Lung (tissue), 12 donors: Measurements from ENCODE around the gene SSTR1. TPM values are rescaled to one million over a fixed set of nuclear protein-coding genes. Genes with fewer than 3 reads are reported as not detected.

ENCODE experiments used
- ATAC-seq: fragments of 200-7000 bp; cut with Tn5 transposase; one replicate; pipeline ENCODE4 v1.9.1; 2020; ENCODE audit warnings: moderate number of reproducible peaks; ENCODE audit not compliant: insufficient read depth, low FRiP score
- DNase-seq, 3 donors: peaks; one replicate each; pipeline ENCODE4 v3.0.0-alpha.2; 2013 to 2017
- H3K27ac ChIP-seq, 2 donors: one replicate each; pipeline ENCODE4 v1.5.1; 2013; ENCODE audit warnings: mild to moderate bottlenecking in 2 of 2, moderate library complexity in 2 of 2, control low read depth in 1 of 2, inconsistent platforms in 1 of 2, low read depth in 1 of 2, low read length in 1 of 2
- H3K27me3 ChIP-seq, 3 donors: one replicate each; pipeline ENCODE4 v1.5.1; 2013; ENCODE audit warnings: low read length in 2 of 3; ENCODE audit not compliant: control insufficient read depth in 3 of 3, insufficient read depth in 3 of 3
- H3K36me3 ChIP-seq, 4 donors: one replicate each; pipeline ENCODE4 v1.5.1; 2013; ENCODE audit warnings: low read length in 4 of 4, mild to moderate bottlenecking in 1 of 4, moderate library complexity in 1 of 4; ENCODE audit not compliant: control insufficient read depth in 4 of 4, insufficient read depth in 4 of 4
- H3K4me1 ChIP-seq, 5 donors: one replicate each; pipeline ENCODE4 v1.5.1; 2013; ENCODE audit warnings: low read length in 5 of 5, mild to moderate bottlenecking in 2 of 5, moderate library complexity in 1 of 5; ENCODE audit not compliant: control insufficient read depth in 5 of 5, insufficient read depth in 5 of 5
- H3K4me3 ChIP-seq: one replicate; pipeline ENCODE4 v1.5.1; 2013; ENCODE audit warnings: mild to moderate bottlenecking, control low read depth, moderate library complexity
- H3K9ac ChIP-seq, 2 donors: one replicate each; pipeline ENCODE4 v1.5.1; 2013; ENCODE audit warnings: low read length in 2 of 2, control low read depth in 1 of 2; ENCODE audit not compliant: insufficient read depth in 1 of 2
- H3K9me3 ChIP-seq, 4 donors: one replicate each; pipeline ENCODE4 v1.5.1; 2013; ENCODE audit warnings: low read length in 3 of 4, mild to moderate bottlenecking in 1 of 4, moderate library complexity in 1 of 4; ENCODE audit not compliant: control insufficient read depth in 4 of 4, insufficient read depth in 3 of 4
- WGBS, 2 donors: extraction: QIAGEN DNeasy Blood & Tissue Kit; methylation state at CpG; one replicate each; pipeline ENCODE4 v1.1.7; 2013; 5-methylcytosine and 5-hydroxymethylcytosine counted together
- polyA plus RNA-seq, 2 donors: library from polyadenylated mRNA; stranded (reverse); fragments of 200-250 nt; gene quantifications; one replicate each; pipeline ENCODE4 v1.2.1, GENCODE V29; 2013
- total RNA-seq, 2 donors: library from RNA; depleted of rRNA in 1 of 2; stranded (reverse); fragments of >200 nt in 1 of 2; gene quantifications; one replicate each; pipeline ENCODE4 v1.2.1, GENCODE V29; 2014 to 2021
- TF ChIP-seq, protein P1 (sequence below): IDR thresholded peaks from 2 replicates; pipeline ENCODE4 v1.5.1; 2012; ENCODE audit warnings: mild to moderate bottlenecking; ENCODE audit errors: control extremely low read depth, extremely low read depth
- donor health status: control.
- donor health status: control.
- donor health status: Bipolar disorder and iron deficiency.
- donor health status: healthy.
- donor health status: DM: yes; HTN: yes; CAD: no.

SSTR1 gene
- total and polyA plus RNA-seq, 4 donors = 1.6 to 7.9 (median 3.2) TPM

DNA sequence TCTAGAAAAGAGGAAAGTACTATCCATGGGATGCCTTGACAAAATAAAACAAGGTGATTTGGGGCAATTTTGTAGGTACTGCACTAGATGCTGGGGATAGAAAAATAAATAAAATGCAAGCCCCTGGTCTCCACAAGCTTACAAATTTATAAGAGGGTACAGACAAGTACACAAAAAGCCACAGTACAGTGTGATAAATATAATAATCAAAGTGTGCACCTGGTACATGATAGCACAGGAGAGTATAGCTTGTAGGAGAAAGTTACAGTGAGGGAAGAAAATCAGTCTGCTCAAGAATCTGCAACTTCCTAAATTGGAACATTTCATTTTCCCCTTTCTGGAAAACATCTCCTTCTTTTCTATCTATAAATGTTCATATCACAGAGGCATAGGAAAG lies 3.0 kb upstream of the SSTR1 start:
- ATAC-seq = no peak
- H3K4me1 ChIP-seq = peaks cover 0 to 26% (median 11%) of the 10 kb centered on the region in 5 donors

DNA sequence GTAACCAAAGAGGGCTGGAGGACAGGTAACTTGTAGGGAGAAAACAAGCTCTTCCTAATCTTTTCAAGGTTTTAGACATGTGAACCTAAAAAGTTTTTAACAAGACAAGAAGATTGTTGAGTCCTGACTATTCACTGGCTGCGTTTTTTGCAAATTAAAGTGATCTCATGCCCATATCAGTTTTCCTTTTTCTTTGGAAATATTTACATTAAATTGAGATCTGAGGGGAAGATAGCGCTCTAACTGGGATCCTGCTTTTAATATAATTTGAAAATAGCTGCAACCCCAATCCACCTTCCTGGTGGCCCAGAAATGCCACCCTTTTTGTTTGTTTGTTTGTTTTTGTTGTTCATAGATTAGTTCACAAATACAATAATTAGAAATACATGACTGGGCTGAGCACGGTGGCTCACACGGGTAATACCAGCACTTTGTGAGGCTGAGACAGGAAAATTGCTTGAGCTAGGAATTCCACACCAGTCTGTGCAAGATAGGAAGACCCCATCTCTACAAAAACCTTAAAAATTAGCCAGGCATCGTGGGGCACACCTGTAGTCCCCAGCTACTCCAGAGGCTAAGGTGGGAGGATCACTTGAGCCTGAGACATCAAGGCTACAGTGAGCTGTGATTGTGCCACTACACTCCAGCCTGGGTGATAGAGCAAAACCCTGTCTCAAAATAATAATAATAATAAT lies 2.4 kb upstream of the SSTR1 start:
- 71 to 80% methylated on average over 5 of the region's 5 CpGs for WGBS, 2 donors
- Histone ChIP-seq H3K27me3 (peaks cover 0 to 25% (median 24%) of the 10 kb centered on the region in 3 donors), H3K36me3 (no peaks in the 10 kb centered on the region), H3K9me3 (peaks cover 0 to 8% (median 2%) of the 10 kb centered on the region in 4 donors), H3K4me1 (peaks cover 0 to 29% (median 14%) of the 10 kb centered on the region in 5 donors), H3K27ac (no peak overlapping the region), H3K9ac (no peak overlapping the region), H3K4me3 (no peak overlapping the region)
- ATAC-seq = no peak
- TF ChIP-seq, protein P1, sequence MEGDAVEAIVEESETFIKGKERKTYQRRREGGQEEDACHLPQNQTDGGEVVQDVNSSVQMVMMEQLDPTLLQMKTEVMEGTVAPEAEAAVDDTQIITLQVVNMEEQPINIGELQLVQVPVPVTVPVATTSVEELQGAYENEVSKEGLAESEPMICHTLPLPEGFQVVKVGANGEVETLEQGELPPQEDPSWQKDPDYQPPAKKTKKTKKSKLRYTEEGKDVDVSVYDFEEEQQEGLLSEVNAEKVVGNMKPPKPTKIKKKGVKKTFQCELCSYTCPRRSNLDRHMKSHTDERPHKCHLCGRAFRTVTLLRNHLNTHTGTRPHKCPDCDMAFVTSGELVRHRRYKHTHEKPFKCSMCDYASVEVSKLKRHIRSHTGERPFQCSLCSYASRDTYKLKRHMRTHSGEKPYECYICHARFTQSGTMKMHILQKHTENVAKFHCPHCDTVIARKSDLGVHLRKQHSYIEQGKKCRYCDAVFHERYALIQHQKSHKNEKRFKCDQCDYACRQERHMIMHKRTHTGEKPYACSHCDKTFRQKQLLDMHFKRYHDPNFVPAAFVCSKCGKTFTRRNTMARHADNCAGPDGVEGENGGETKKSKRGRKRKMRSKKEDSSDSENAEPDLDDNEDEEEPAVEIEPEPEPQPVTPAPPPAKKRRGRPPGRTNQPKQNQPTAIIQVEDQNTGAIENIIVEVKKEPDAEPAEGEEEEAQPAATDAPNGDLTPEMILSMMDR = no peak
- no peak for DNase-seq

More for the DNA sequence above, 3.0 kb upstream of the SSTR1 start:
- peaks cover 0 to 20% (median 19%) of the 10 kb centered on the region in 3 donors for H3K27me3 ChIP-seq
- no peak for DNase-seq
- H3K9me3 ChIP-seq = peaks cover 0 to 7% (median 2%) of the 10 kb centered on the region in 4 donors
- H3K9ac ChIP-seq = no peak overlapping the region
- H3K36me3 ChIP-seq = no peaks in the 10 kb centered on the region
- no peak overlapping the region for H3K4me3 ChIP-seq
- TF ChIP-seq, protein P1 = no peak
- H3K27ac ChIP-seq = no peak overlapping the region

DNA sequence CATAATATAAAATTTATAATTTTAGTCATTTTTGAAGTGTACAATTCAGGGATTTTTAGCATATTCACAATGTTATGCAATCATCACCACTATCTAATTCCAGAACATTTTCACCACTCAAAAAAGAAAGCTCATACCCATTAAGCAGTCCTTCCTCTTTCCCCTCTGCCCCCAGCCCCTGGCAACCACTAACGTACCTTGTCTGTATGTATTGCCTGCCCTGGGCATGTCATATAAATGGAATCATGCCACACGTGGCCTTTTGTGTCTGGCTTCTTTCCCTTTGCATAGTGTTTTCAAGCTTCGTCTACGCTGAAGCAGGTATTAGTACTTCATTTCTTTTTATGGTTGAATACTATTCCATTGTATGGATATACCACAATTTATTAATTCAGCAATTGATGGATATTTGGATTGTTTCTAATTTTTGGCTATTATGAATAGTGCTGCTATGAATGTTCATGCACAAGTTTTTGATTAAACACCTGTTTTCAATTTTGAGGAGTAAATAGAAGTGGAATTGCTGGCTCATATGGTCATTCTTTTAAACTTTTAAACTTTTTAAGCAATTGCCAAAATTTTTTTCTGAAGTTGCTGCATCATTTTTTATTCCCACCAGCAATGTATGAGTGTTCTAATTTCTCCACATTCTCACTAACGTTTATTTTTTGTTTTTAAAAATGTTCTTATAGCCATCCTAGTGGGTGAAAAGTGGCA lies 1.6 kb upstream of the SSTR1 start:
- Histone ChIP-seq H3K4me1 (peaks cover 0 to 33% (median 14%) of the 10 kb centered on the region in 5 donors), H3K27ac (no peak overlapping the region), H3K27me3 (peaks cover 0 to 33% (median 33%) of the 10 kb centered on the region in 3 donors), H3K4me3 (no peak overlapping the region), H3K9me3 (peaks cover 0 to 8% (median 2%) of the 10 kb centered on the region in 4 donors), H3K9ac (no peak overlapping the region), H3K36me3 (no peaks in the 10 kb centered on the region)
- DNase-seq (no peak), ATAC-seq (no peak)
- TF ChIP-seq, protein P1 = no peak
- 93 to 94% methylated on average over 5 of the region's 5 CpGs for WGBS, 2 donors
